PC-9 (cell line): ENCODE data around the gene RBM33. TPM values are rescaled to one million over a fixed set of nuclear protein-coding genes. Genes with fewer than 3 reads are reported as not detected.

Source experiments
- BruUV-seq: library from RNA; stranded (reverse); fragments of 400-500 nt; replicated peaks from 2 replicates; lab custom pipeline; 2021; lab: Mats Ljungman, UMichigan
- CTCF ChIA-PET: fragments of 300-600 bp; sonication (Branson Sonifier 250); formaldehyde crosslinking; loops from one replicate; lab custom pipeline; 2022; ENCODE audit warnings: antibody characterized with exemption; lab: Charles Lee
- POLR2A ChIA-PET: fragments of 300-600 bp; sonication (Branson Sonifier 250); formaldehyde crosslinking; loops from one replicate; lab custom pipeline; 2022; ENCODE audit warnings: antibody characterized with exemption; ENCODE audit not compliant: unreplicated experiment; lab: Charles Lee
- DNase-seq, 2 experiments: peaks; one replicate each; pipeline versions ENCODE4 v3.0.0 to v3.0.0-alpha.2; 2015 to 2022; ENCODE audit warnings: mixed read lengths in 1 of 2
- H2AFZ ChIP-seq: fragments of 200-600 bp; sonication (generic); 2 replicates; pipeline ENCODE4 v1.8.1; 2017; ENCODE audit warnings: antibody characterized with exemption
- H3F3A ChIP-seq: fragments of 200-600 bp; sonication (generic); 2 replicates; pipeline ENCODE4 v1.8.1; 2017; ENCODE audit warnings: antibody characterized with exemption, mild to moderate bottlenecking, low read depth; ENCODE audit not compliant: insufficient read depth
- H3K27ac ChIP-seq: fragments of 200-600 bp; sonication (generic); 2 replicates; pipeline ENCODE4 v1.6.1; 2016; ENCODE audit warnings: mixed run types
- H3K27me3 ChIP-seq: fragments of 200-600 bp; sonication (generic); 2 replicates; pipeline ENCODE4 v1.6.1; 2016; ENCODE audit warnings: low read depth, mixed run types; ENCODE audit not compliant: insufficient read depth
- H3K36me3 ChIP-seq: fragments of 200-600 bp; sonication (generic); 2 replicates; pipeline ENCODE4 v1.6.1; 2016; ENCODE audit warnings: low read depth, mixed run types
- H3K4me1 ChIP-seq: fragments of 200-600 bp; sonication (generic); replicated peaks from 2 replicates; pipeline ENCODE4 v1.6.1; 2016; ENCODE audit warnings: mixed run types; ENCODE audit not compliant: insufficient read depth
- H3K4me2 ChIP-seq: fragments of 200-600 bp; sonication (generic); 2 replicates; pipeline ENCODE4 v1.6.1; 2017; ENCODE audit warnings: mixed run types
- H3K4me3 ChIP-seq: fragments of 200-600 bp; sonication (generic); 2 replicates; pipeline ENCODE4 v1.6.1; 2016; ENCODE audit warnings: mixed run types
- H3K79me2 ChIP-seq: fragments of 200-600 bp; sonication (generic); 2 replicates; pipeline ENCODE4 v1.6.1; 2017; ENCODE audit warnings: low read depth, mixed run types
- H3K9me2 ChIP-seq: fragments of 200-600 bp; sonication (generic); 2 replicates; pipeline ENCODE4 v1.8.1; 2017; ENCODE audit warnings: mild to moderate bottlenecking; ENCODE audit not compliant: insufficient read depth
- H3K9me3 ChIP-seq: fragments of 200-600 bp; sonication (generic); 2 replicates; pipeline ENCODE4 v1.8.1; 2016; ENCODE audit warnings: low read depth; ENCODE audit not compliant: insufficient read depth
- H4K20me1 ChIP-seq: fragments of 200-600 bp; sonication (generic); 2 replicates; pipeline ENCODE4 v1.8.1; 2017; ENCODE audit not compliant: insufficient read depth
- EZH2 ChIP-seq: fragments of 200-600 bp; sonication (generic); IDR thresholded peaks from 2 replicates; pipeline ENCODE4 v1.8.0; 2017; ENCODE audit warnings: antibody characterized with exemption, low read depth
- intact Hi-C: fragments of 100-400 bp; cut with micrococcal nuclease; formaldehyde crosslinking; loops from one replicate; pipeline ENCODE4 v1.10.0; 2022; ENCODE audit not compliant: unreplicated experiment
- total RNA-seq: library from RNA; stranded (reverse); gene quantifications from 2 replicates; pipeline ENCODE4 v1.2.3, GENCODE V29; 2021
- TF ChIP-seq, protein P1 (sequence below): fragments of 200-600 bp; sonication (generic); conservative IDR thresholded peaks from 2 replicates; pipeline ENCODE4 v1.6.1; 2017; ENCODE audit warnings: mixed run types, antibody characterized with exemption, mild to moderate bottlenecking, moderate library complexity

Gene RBM33
- total RNA-seq, 1 experiment from 2014 or later: 85.7 TPM

DNA sequence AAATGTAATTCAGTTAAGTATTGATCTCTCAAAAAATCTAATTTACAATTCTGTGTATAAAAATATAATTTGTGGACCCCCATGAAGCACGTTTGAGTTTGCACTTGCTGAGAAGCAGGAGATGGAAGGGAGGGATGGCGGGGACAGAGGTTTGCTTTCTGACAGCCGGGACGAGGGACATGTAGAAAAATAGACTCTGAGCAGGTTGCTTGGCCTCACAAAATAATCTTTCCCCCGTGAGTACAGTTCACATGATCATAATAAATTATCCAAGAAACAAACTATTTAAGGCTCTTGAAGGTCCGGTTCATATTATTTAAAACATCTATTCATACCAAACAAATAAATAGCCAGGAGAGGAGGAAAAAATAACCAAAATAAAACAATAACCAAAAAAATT, 157.8 kb downstream of the RBM33 start:
- no TSS peak for BruUV-seq
- TF ChIP-seq, protein P1, sequence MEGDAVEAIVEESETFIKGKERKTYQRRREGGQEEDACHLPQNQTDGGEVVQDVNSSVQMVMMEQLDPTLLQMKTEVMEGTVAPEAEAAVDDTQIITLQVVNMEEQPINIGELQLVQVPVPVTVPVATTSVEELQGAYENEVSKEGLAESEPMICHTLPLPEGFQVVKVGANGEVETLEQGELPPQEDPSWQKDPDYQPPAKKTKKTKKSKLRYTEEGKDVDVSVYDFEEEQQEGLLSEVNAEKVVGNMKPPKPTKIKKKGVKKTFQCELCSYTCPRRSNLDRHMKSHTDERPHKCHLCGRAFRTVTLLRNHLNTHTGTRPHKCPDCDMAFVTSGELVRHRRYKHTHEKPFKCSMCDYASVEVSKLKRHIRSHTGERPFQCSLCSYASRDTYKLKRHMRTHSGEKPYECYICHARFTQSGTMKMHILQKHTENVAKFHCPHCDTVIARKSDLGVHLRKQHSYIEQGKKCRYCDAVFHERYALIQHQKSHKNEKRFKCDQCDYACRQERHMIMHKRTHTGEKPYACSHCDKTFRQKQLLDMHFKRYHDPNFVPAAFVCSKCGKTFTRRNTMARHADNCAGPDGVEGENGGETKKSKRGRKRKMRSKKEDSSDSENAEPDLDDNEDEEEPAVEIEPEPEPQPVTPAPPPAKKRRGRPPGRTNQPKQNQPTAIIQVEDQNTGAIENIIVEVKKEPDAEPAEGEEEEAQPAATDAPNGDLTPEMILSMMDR: no peak
- TF ChIP-seq EZH2: no peak
- no peaks in the 10 kb centered on the region for H3K4me1 ChIP-seq
- no peak overlapping the region for H2AFZ ChIP-seq
- H3K27me3 ChIP-seq: peaks cover 28% of the 10 kb centered on the region; the same call in 1 of the 2 replicates
- ChIA-PET POLR2A (no interaction called here), CTCF (no interaction called here)
- H3F3A ChIP-seq: no peaks in the 10 kb centered on the region
- DNase-seq: no peak
- no peak overlapping the region for H3K4me2 ChIP-seq
- no peaks in the 10 kb centered on the region for H3K79me2 ChIP-seq
- H3K27ac ChIP-seq: no peak overlapping the region
- no peaks in the 10 kb centered on the region for H3K36me3 ChIP-seq
- no peaks in the 10 kb centered on the region for H3K9me2 ChIP-seq
- H4K20me1 ChIP-seq: no peaks in the 10 kb centered on the region
- no peak overlapping the region for H3K4me3 ChIP-seq
- intact Hi-C loops: loop anchor here (10.0 kb wide), 2 partner anchors 843 to 1333 kb away; partner anchors contain the start of genes RNF32 and UBE3C
- H3K9me3 ChIP-seq: no peaks in the 10 kb centered on the region

DNA sequence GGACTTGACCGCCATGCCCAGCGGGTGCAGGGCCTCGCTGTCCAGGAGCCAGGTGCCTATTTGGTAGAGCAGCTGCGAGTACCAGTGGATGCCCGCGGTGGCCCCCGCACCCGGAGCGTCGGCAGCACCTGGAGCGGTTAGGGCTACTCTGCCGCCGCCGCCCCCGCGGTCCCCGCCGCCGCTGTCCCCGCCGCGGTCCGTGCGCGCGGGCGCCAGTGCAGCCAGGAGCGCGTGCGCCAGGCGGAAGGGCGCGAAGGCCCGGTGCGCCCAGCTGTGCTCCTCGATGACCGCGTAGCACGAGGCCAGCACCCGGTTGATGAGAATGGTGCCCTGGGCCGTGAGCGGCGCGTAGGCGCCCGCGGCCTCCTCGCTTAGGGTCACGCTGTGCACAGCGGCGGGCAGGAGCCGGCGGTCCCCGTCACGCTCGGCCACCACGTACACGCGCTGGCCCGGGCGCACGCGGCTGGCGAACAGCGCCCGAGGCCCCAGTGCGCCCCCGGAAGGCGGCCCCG, 158.5 kb downstream of the RBM33 start:
- no peak overlapping the region for H2AFZ ChIP-seq
- H3K4me2 ChIP-seq: no peak overlapping the region
- ChIA-PET CTCF (no interaction called here), POLR2A (no interaction called here)
- no TSS peak for BruUV-seq
- intact Hi-C loops: loop anchor here (10.0 kb wide), 2 partner anchors 842 to 1332 kb away; partner anchors contain the start of genes RNF32 and UBE3C
- H4K20me1 ChIP-seq: no peaks in the 10 kb centered on the region
- H3K9me2 ChIP-seq: no peaks in the 10 kb centered on the region
- H3K9me3 ChIP-seq: no peaks in the 10 kb centered on the region
- H3K4me1 ChIP-seq: no peaks in the 10 kb centered on the region
- H3F3A ChIP-seq: no peaks in the 10 kb centered on the region
- DNase-seq: no peak
- peaks cover 23% of the 10 kb centered on the region; the same call in 1 of the 2 replicates for H3K27me3 ChIP-seq
- H3K36me3 ChIP-seq: no peaks in the 10 kb centered on the region
- H3K27ac ChIP-seq: no peak overlapping the region
- no peaks in the 10 kb centered on the region for H3K79me2 ChIP-seq
- TF ChIP-seq, protein P1: no peak
- TF ChIP-seq EZH2: no peak
- H3K4me3 ChIP-seq: no peak overlapping the region

DNA sequence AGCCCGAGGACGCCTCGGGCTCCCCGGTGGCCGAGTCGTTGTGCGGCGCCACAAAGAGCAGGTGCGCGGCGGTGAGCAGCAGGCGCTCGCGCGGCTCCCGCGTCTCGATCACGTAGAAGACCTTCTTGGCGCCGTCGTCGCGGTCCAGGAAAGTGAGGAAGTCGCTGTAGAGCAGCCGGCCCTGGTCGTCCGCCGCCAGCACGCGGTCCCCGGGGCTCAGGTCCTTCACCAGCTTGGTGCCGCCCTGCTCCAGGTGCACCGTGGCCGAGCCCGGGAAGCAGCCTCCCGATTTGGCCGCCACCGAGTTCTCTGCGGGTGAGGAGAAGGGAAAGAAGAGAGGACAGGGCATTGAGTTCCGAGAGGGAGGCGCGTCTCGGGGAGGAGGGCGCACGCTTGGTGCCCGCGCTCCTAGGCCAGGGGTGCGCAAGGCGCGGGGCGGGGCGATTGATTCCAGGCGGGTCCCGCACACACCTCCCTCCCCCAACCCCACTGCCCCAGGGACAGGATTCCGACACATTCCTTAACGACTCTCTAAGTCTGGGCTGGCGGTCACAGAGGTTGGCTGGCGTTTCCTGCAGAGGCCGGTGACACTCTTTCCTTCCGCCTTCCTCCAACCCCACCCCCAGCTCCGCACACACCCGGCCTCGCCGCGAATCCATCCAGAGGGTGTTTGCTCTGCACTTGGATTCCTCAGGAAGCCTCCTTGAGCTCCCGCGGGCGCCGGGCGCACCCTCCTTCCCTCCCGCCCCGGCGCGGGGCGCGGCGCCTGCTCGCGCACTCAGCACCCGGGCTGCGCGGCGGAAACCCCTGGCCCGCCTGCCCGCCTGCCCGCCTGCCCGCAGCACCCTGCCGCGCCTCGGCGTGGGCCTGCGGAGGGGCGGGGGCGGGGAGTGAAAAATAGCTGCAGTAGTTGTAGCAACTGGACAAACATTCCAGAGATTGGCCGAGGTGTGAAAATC, 159.2 kb downstream of the RBM33 start:
- peak overlapping the region; percentile 71 for H3K4me2 ChIP-seq
- H3K9me2 ChIP-seq: no peaks in the 10 kb centered on the region
- no peak overlapping the region for H2AFZ ChIP-seq
- DNase-seq: peak in 1 of 2 experiments; percentile 57
- no peaks in the 10 kb centered on the region for H3K79me2 ChIP-seq
- CTCF ChIA-PET: no interaction called here
- H3K27ac ChIP-seq: no peak overlapping the region
- H3K4me1 ChIP-seq: no peaks in the 10 kb centered on the region
- no peaks in the 10 kb centered on the region for H3F3A ChIP-seq
- no peaks in the 10 kb centered on the region for H3K36me3 ChIP-seq
- no peaks in the 10 kb centered on the region for H3K9me3 ChIP-seq
- BruUV-seq: no TSS peak
- intact Hi-C loops: loop anchor here (10.0 kb wide), 2 partner anchors 841 to 1331 kb away; partner anchors contain the start of genes RNF32 and UBE3C
- TF ChIP-seq, protein P1: no peak
- no peak for TF ChIP-seq EZH2
- H4K20me1 ChIP-seq: no peaks in the 10 kb centered on the region
- no peak overlapping the region for H3K4me3 ChIP-seq
- POLR2A ChIA-PET: no interaction called here
- H3K27me3 ChIP-seq: peaks cover 23% of the 10 kb centered on the region; the same call in 1 of the 2 replicates
